ACC112 (cell line): ENCODE results near the gene OXSR1.
"Not testable (repeated sequence)": the region's sequence is repeated elsewhere in the genome, so short reads cannot be mapped to it uniquely, and the experiment has no call there.

Source experiments
- H2AFZ ChIP-seq: fragments of 200-600 bp; sonication (generic); one replicate; pipeline ENCODE4 v1.6.0; 2017; ENCODE audit warnings: antibody characterized with exemption, low read length; ENCODE audit not compliant: unreplicated experiment
- H3K27ac ChIP-seq: fragments of 200-600 bp; sonication (generic); 2 replicates; pipeline ENCODE4 v1.5.1; 2014; ENCODE audit warnings: low read depth, mild to moderate bottlenecking, antibody characterized with exemption, low read length, moderate library complexity
- H3K27me3 ChIP-seq: fragments of 200-600 bp; sonication (generic); 2 replicates; pipeline ENCODE4 v1.6.1; 2014; ENCODE audit warnings: mild to moderate bottlenecking, antibody characterized with exemption, low read length, moderate library complexity, mixed read lengths; ENCODE audit not compliant: insufficient read depth
- H3K36me3 ChIP-seq: fragments of 200-600 bp; sonication (generic); 2 replicates; pipeline ENCODE4 v1.6.1; 2016; ENCODE audit warnings: mild to moderate bottlenecking, antibody characterized with exemption, low read length, moderate library complexity, mixed read lengths; ENCODE audit not compliant: insufficient read depth
- H3K4me1 ChIP-seq: fragments of 200-600 bp; sonication (generic); one replicate; pipeline ENCODE4 v1.6.1; 2016; ENCODE audit warnings: low read length, mixed read lengths; ENCODE audit not compliant: insufficient read depth, unreplicated experiment, control insufficient read depth
- H3K4me3 ChIP-seq: fragments of 200-600 bp; sonication (generic); 2 replicates; pipeline ENCODE4 v1.5.1; 2014; ENCODE audit warnings: mild to moderate bottlenecking, low read depth, low read length
- H3K79me2 ChIP-seq: fragments of 200-600 bp; sonication (generic); one replicate; pipeline ENCODE4 v1.6.0; 2016; ENCODE audit warnings: low read length; ENCODE audit not compliant: control insufficient read depth, unreplicated experiment, insufficient read depth

Gene OXSR1

DNA sequence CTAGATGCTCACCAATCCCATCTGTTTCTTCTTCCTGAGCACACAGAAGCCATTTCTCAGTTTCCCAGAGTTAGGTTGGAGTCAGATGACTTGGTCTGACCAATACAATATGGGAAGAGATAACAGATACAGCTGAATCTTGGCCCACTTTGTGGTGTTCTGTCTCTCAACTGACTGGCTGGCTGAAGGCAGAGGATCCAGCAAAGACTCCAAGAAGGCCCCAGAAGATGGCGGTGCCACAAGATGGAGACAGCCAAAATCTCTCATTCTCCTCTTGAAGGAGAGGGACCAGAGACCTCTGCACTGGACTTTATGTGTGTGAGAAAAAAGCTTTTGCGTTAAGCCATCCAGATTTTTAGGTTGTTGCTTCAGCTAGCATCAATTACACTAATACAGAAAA is 8.2 kb upstream of the OXSR1 start:
- H3K36me3 ChIP-seq = no peaks in the 10 kb centered on the region
- H3K27me3 ChIP-seq = no peaks in the 10 kb centered on the region
- H3K4me3 ChIP-seq = no peak overlapping the region
- no peaks in the 10 kb centered on the region for H3K79me2 ChIP-seq
- no peak overlapping the region for H2AFZ ChIP-seq
- no peak overlapping the region for H3K27ac ChIP-seq
- peaks cover 10% of the 10 kb centered on the region for H3K4me1 ChIP-seq

DNA sequence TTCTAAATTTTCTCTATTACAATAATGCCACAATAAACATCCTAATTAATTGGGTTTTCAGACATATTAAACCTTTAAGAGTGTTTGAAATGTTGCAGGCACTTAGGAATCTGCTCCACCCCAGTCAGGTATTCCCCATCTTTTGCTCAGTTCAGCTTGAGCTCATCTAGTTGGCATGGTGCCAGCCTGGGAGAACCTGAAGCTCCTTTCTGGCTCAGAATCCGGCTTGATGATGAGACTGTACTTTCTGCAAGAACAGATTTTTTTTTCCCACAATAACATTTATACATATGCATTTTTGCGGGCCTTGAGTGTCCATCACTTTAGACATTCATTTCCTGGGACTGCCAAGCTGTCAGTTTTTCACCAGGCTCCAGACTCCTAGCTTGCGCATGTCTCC is 7.7 kb upstream of the OXSR1 start:
- peaks cover 10% of the 10 kb centered on the region for H3K4me1 ChIP-seq
- H3K36me3 ChIP-seq = no peaks in the 10 kb centered on the region
- H3K4me3 ChIP-seq = no peak overlapping the region
- no peak overlapping the region for H3K27ac ChIP-seq
- H2AFZ ChIP-seq = no peak overlapping the region
- no peaks in the 10 kb centered on the region for H3K27me3 ChIP-seq
- H3K79me2 ChIP-seq = no peaks in the 10 kb centered on the region

DNA sequence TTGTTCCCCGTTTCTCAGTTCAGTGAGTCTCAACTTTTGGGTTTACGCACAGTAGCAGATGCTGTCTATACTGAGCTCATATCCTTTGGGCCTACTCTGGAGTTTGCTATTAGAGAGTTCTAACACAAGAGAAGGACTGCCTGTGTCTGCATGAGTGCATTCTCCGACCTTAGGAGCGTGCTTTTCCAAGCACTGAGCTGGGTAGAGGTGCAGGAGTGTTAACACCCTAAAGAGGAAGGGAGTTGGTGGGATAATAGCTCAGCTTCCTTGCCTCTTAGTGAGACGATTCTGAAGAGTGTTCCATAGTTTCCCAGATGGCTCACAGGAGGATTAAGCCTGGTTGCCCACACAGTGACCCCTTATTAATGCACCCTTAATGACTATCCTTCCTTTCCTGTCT is 6.9 kb upstream of the OXSR1 start:
- Histone ChIP-seq H3K36me3 (no peaks in the 10 kb centered on the region), H3K27me3 (no peaks in the 10 kb centered on the region), H2AFZ (no peak overlapping the region), H3K27ac (no peak overlapping the region), H3K4me3 (no peak overlapping the region), H3K79me2 (no peaks in the 10 kb centered on the region), H3K4me1 (peaks cover 10% of the 10 kb centered on the region)

DNA sequence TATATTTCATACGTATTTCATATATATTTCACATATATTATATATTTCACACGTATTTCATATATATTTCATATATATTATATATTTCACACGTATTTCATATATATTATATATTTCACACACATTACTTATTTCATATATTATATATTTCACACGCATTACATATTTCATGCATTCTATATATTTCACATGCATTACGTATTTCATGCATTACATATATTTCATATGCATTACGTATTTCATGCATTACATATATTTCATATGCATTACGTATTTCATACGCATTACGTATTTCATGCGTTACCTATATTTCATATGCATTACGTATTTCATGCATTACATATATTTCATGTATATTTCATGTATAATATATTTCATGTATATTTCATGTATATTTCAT is 4.6 kb upstream of the OXSR1 start:
- H3K27me3 ChIP-seq, H3K79me2 ChIP-seq, H3K4me3 ChIP-seq, H2AFZ ChIP-seq, H3K4me1 ChIP-seq, H3K36me3 ChIP-seq, H3K27ac ChIP-seq: not testable (repeated sequence)

DNA sequence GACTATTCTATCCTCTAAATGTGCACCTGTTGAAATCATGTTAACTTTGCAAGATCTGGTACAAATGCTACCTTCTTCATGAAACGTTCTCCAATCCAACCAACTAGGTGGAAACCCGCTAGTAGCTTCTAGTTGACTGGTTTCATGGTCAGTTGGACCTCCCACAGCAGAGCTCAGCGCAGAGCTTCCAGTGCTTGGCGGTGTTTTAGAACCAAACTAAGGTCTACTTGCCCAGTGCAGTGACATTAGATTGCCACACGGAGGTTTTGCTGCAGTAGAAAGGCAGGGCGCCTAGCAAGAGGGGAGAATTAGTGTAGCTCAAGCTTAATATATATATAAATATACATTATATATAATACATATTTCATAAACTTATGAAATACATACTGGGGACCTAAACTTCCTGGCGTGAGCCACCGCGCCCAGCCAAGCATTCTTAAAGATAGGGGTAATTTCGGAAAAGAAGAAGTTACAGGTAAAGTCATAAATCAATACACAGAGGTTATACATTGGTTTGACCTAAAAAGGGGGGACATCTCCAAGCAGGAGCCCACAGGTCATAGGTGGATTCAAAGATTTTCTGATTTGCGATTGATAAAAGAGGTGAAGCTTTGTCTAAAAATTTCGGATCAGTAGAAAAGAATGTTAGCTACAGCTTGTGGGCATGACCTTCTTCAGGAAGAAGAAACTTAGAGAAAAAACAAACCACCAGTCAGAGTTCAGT is 2.1 kb upstream of the OXSR1 start:
- Histone ChIP-seq H3K4me3 (no peak overlapping the region), H3K27ac (no peak overlapping the region), H3K4me1 (peaks cover 21% of the 10 kb centered on the region), H2AFZ (no peak overlapping the region), H3K36me3 (no peaks in the 10 kb centered on the region), H3K27me3 (no peaks in the 10 kb centered on the region), H3K79me2 (peaks cover 28% of the 10 kb centered on the region)

DNA sequence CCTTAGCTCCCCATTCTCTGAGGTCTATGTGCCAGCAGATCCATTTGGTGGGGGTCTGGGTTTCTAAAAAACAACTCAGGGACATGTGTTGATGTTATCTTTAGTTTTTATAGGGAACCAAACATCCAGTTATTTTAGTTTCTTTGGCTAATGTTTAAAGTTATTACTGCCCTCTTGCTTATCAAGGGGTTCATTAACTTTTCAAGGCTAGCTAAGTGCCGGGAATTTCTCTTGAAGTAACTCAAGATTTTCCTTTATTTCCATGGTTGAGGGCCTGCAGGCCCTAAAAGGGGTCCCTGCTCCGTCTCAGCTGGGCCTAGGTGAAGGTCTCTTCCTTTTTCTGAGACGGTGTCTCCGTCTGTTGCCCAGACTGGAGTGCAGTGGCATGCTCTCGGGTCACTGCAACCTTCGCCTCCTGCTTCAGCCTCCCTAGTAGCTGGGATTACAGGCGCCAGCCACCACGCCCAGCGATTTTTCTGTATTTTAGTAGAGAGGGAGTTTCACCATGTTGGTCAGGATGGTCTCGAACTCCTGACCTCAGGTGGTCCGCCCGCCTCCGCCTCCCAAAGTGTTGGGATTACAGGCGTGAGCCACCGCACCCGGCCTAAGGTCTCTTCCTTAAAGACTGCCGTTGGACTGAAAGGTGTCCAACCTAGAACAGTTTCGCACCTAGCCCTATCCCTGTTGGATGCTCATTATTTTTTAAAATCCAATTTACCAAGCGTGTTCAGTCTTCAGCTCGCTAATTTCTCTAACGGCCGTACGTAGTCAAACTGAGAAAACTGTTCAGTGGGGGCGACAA is 1.3 kb upstream of the OXSR1 start:
- peaks cover 27% of the 10 kb centered on the region for H3K4me1 ChIP-seq
- peak overlapping the region; percentile 92 for H2AFZ ChIP-seq
- peak overlapping the region; percentile 89 for H3K27ac ChIP-seq
- no peaks in the 10 kb centered on the region for H3K36me3 ChIP-seq
- H3K79me2 ChIP-seq = peaks cover 36% of the 10 kb centered on the region
- peak overlapping the region; percentile 82 for H3K4me3 ChIP-seq
- H3K27me3 ChIP-seq = no peaks in the 10 kb centered on the region

DNA sequence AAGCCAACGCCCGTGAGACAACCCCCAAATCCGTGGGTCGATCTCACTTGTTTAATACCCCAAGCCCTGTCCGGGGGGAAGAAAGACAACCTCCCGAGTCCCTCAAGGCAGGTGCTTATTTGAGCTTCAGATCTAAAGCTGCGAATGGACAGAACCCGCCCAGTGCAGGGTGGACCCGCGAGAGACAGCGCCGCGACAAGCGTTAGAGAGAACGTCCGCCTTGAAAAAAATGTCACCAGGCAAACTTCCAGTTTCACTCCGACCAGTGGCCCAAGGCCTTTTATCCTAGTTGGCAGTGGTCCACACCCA is 740 bp upstream of the OXSR1 start:
- peak overlapping the region; percentile 82 for H3K4me3 ChIP-seq
- no peaks in the 10 kb centered on the region for H3K27me3 ChIP-seq
- H3K79me2 ChIP-seq = peaks cover 42% of the 10 kb centered on the region
- H3K36me3 ChIP-seq = no peaks in the 10 kb centered on the region
- H3K4me1 ChIP-seq = peaks cover 33% of the 10 kb centered on the region
- peak overlapping the region; percentile 89 for H3K27ac ChIP-seq
- peak overlapping the region; percentile 92 for H2AFZ ChIP-seq

DNA sequence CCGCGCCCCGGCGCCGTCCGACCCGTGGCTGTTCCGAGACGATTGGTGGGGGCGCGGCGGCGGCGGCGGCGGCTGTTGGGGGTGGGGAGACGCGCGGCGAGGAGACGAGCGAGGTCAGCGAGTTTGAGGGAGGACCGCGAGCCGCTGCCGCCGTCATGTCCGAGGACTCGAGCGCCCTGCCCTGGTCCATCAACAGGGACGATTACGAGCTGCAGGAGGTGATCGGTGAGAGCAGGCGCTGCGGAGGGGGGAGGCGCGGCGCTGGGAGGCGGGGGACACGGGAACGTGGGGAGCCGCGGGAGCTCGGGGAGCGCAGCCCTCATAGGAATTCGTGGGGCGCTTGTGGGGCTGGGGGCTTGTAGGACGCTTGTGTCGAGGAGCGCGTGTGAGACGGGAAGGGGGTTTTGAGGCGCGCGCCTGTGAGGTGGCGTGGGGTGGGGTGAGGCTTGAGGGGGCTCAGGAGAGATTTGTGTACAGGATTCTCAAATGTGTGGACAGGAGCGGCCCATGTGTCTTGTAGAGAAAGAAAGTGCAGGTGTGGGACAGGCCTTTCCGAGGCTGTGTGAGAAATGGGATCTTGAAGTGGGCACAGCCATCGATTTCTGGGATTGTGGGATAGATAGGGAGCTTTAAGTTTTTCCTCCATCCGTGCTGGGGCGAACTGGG is 518 bp downstream of the OXSR1 start:
- peak overlapping the region; percentile 82 for H3K4me3 ChIP-seq
- H3K79me2 ChIP-seq = peaks cover 53% of the 10 kb centered on the region
- H3K4me1 ChIP-seq = peaks cover 43% of the 10 kb centered on the region
- H3K27me3 ChIP-seq = no peaks in the 10 kb centered on the region
- H3K36me3 ChIP-seq = no peaks in the 10 kb centered on the region; the same call in 1 of the 2 replicates
- peak overlapping the region; percentile 89 for H3K27ac ChIP-seq
- peak overlapping the region; percentile 36 for H2AFZ ChIP-seq

DNA sequence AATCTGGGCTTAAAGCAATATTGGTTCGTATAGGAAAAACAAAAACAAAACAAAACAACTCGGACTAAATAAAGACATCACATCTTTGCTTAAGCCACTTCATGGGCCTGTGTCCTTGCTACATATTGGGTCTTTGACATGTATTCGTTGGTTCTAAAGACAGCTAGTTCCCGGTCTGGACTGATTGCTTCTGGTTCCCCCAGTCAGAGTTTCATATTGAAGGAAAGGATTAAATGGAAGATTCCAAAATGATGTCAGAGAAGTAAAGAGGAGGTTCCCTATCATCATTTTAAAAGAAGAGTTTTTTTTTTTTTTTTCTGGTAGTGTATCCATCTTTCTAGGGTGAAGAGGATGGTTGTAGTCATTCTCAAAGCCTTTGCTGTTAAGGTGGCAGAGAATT is 2.3 kb downstream of the OXSR1 start:
- Histone ChIP-seq H3K4me3 (peak overlapping the region; percentile 82), H2AFZ (no peak overlapping the region), H3K4me1 (peaks cover 53% of the 10 kb centered on the region), H3K27me3 (no peaks in the 10 kb centered on the region), H3K79me2 (peaks cover 70% of the 10 kb centered on the region), H3K36me3 (no peaks in the 10 kb centered on the region; the same call in 1 of the 2 replicates), H3K27ac (peak overlapping the region; percentile 98)

DNA sequence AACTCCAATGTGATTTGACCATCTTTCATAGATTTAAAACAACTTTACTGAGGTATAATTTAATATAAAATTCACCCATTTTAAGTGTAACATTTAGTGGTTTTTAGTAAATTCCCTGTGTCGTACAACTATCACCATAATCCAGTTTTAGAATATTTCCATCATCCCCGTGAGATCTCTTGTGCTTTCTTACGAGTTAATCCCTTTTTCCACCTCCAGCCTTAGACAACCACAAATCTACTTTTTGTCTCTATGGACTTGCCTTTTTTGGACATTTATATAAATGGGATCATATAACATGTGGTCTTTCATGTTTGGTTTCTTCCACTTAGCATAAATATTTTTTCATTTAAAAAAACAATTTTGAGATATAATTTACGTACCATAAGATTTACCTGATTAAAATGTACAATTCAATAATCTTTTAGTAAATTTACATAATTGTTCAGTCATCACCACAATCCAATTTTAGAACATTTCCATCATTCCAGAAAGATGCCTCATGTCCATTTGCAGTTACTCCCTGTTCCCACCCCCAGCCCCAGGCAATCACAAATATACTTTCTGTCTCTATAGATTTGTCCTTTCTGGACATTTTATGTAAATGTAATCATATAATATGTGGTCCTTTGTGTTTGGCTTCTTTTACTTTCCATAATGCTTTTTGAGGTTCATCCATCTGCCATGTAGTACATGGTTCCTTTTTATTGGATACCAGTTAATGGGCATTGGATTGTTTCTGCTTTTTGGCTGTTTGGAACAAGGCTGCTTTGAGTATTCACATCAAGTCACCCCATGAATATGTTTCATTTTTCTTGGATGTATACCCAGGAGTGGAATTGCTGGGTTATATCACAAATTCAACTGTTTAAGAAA is 3.1 kb downstream of the OXSR1 start:
- Histone ChIP-seq H3K79me2 (peaks cover 78% of the 10 kb centered on the region), H3K4me3 (peak overlapping the region; percentile 82), H3K27ac (peak overlapping the region; percentile 98), H2AFZ (no peak overlapping the region), H3K36me3 (no peaks in the 10 kb centered on the region; the same call in 1 of the 2 replicates), H3K27me3 (no peaks in the 10 kb centered on the region), H3K4me1 (peaks cover 58% of the 10 kb centered on the region)
